ENCODE results near the gene RAD54L.
"Not testable (repeated sequence)": the region's sequence is repeated elsewhere in the genome, so short reads cannot be mapped to it uniquely, and the experiment has no call there.

The RAD54L gene

GRCh38 chr1:46285730-46286477, 38.3 kb downstream of the RAD54L start:
- peak; percentile 7 for DNase-seq (ENCODE audit: low read depth)

DNA sequence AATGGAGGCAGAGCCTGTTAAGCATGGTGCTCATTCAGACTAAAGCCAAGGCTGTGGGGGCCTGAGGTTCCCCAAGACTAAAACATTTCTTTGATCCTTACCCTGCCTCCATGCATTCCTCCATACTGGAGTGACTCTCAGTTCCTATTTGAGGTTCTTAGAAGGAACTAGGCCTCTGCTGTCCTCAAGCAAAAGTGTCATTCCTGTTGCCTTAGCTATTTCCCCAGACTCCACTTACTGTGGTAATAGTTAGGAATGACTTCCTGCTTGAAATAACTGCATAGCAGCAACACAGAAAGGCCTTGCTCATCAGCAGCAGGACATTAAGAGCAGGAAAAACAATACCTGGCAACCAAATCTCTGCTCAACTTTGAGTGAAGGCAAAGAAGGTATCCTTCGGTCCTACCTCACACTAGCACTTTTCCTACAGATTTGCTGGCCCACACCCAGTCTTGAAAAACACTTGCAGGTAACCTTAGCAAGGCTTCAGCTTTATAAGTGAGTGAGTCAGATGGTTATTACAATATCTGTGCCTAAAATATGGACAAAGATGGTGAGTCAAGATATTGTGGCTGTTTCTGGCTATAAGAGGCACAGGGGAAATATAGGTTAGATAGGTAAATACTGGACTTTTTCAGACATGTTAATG, 41.0 kb downstream of the RAD54L start:
- no peak for DNase-seq (ENCODE audit: low read depth)

GRCh38 chr1:46289134-46289494, 41.6 kb downstream of the RAD54L start:
- no peak for DNase-seq (ENCODE audit: low read depth)

DNA sequence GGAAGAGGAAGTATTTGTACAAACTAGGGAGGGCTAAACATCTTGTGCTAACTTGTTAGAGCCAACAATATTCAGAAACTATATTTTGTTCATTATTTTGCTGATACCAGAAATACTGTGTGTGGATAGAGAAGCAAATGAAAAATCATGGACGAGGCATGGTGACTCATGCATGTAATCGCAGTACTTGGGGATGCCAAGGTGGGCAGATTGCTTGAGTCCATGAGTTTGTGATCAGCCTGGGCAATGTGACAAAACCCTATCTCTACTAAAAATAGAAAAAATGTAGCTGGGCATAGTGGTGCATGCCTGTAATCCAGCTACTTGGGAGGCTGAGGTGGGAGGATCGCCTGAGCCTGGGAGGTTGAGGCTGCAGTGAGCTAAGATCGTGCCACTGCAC, 42.4 kb downstream of the RAD54L start:
- DNase-seq (ENCODE audit: low read depth), result no peak

DNA sequence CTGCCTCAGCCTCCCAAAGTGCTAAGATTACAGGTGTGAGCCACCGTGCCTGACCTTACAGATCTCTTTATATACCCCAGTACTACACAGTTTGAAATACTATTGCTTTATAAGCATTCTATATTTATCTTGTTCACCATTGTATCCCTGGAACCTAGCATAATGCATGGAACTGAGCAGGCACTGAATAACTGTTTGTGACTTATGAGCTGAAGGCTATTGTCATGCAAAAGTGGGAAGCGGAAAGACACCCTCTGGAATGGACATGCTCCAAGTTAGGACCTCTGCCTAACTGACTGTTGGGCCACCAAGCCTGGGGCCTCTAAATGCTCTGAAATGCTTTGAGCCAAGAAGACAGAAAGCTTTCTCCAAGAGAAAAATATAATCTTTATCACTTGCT, 47.7 kb downstream of the RAD54L start:
- no peak for DNase-seq (ENCODE audit: low read depth)

- DNase-seq (ENCODE audit: low read depth), result no peak
Observed at GRCh38 chr1:46298387-46298786, 50.8 kb downstream of the RAD54L start.

DNA sequence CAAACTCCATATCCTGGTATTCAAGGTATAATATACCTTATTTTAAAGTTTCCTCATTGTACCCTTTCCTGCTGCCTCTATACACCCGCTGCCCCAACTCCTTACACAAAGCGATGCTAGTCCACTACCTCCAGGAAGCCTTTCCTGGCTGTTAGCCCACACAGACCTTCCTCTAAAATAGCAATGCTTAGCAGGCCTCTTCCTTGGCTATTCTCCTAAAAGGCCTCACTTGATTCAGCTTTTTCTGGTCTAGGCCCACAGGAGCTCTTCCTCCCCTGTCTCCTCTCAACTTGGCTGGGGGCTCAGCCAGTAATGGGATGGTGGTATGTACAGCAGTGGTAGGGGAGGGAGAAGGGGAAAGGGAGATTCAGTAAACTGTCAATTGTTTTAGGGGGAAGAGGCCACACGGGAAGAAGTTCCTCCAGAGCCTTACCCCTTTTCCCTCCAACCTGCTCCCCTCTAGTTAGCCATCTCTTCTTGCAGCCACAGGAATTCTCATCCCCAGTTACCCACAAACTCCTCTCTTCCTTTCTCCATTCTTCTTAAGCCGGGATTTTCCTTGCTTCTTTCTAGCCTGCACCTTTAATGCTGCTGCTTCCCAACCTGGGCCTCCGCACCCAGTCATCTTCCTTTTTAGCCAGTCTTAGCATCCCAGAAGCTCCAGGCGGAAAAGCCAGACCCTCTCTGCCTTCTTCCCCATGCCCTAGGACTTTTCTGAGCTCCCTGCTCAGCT, 53.3 kb downstream of the RAD54L start:
- DNase-seq (ENCODE audit: low read depth), result no peak

DNA sequence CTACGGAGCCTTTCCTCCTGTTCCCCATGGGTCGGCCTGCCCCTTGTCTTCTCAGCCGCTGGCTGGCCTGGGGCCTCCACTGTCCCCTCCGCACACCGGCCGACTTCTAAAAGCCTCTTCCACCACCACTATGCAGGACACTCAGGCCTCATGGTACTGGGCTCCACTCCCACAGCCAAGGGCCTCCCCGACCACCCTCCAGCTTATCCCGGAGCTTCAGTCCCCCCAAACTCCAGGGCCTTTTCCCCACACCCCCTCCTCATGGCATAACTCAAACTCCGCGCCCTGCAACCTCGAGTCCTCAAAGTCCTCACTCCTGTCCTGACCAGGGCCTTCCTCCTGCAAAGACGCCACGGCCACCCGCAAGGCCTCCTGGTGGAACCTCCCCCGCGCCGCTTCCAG, 53.8 kb downstream of the RAD54L start:
- no peak for DNase-seq (ENCODE audit: low read depth)

- peak; percentile 29 for DNase-seq (ENCODE audit: low read depth)
Observed at GRCh38 chr1:46301808-46302640, 54.5 kb downstream of the RAD54L start.

- no peak for DNase-seq (ENCODE audit: low read depth)
Observed at GRCh38 chr1:46302641-46303037, 55.1 kb downstream of the RAD54L start.

GRCh38 chr1:46303038-46303871, 55.7 kb downstream of the RAD54L start, which contains the start of the genes LRRC41 and UQCRH:
Gene LRRC41, minus strand, starts transcription at chr1:46303616. Its CDS starts 294 bp downstream, at chr1:46303322.
Gene UQCRH, plus strand, starts transcription at chr1:46303698. Its CDS starts 69 bp downstream, at chr1:46303767.
- DNase-seq (ENCODE audit: low read depth), result peak; percentile 88

DNA sequence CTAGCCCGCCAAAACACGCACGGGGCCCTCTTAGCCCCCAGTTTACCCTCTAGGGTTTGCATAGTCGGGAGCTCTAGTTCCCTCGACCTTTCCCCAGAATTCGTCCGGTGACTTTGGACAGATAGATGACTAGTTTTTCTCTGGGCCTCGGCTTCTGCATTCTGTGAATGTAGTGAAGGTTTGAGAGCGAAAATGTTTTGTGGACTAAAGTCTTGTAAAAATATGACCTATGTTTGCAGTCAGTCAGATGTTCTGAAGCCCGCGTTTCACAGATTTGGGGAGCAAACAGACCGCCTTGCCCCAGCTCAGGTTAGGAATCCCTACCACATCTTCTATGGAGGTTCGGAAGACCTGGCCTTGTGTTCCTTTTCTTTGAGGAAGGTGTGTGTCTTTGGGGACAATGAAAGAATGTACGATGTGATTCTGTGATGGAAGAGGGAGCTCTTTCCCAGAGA, 56.3 kb downstream of the RAD54L start:
- DNase-seq (ENCODE audit: low read depth), result no peak

DNA sequence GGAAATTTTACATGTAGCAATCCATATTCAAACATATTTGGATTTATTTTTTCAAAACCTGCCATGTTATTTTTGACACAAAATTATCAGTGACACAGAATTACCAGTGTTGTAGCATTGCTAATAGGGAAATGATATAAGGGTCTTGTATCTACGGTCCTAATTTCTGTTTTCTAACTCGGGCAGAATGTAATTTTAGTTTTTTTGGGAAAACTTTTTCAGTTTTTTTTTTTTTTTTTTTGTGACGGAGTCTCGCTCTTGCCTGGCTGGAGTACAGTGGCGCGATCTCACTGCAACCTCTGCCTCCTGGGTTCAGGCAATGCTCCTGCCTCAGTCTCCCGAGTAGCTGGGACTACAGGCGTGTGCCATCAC, 58.6 kb downstream of the RAD54L start:
- DNase-seq (ENCODE audit: low read depth), result no peak

DNA sequence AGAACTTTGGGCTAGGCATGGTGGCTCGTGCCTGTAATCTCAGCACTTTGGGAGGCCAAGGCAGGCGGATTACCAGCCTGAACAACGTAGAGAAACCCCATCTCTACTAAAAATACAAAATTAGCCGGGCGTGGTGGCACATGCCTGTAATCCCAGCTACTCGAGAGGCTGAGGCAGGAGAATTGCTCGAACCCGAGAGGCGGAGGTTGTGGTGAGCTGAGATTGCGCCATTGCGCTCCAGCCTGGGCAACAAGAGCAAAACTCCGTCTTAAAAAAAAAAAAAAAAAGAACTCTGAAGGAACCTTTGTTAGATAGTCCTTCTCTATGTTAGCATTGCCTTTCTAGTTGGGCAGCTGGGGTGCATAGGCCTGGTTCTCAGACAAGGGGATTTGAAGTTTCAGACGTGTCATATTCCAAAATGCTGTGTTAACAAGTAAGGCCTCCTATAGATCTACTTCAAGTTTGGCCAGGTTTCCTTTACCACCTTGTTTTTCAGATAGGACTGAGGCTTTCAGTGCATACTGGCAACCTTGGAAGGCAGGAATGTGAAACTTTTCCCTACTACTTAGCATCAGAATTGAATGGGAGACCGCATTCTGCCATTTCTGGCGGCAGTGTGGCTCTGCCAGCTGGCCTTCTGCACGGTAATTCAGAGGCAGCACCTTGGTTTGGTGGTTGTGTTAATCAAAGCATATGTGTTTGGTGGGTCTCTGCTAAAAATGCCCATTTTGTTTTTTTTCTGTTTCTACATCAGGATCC, 62.0 kb downstream of the RAD54L start:
- no peak for DNase-seq (ENCODE audit: low read depth)

GRCh38 chr1:46310321-46310720, 62.8 kb downstream of the RAD54L start:
- DNase-seq (ENCODE audit: low read depth), result no peak

DNA sequence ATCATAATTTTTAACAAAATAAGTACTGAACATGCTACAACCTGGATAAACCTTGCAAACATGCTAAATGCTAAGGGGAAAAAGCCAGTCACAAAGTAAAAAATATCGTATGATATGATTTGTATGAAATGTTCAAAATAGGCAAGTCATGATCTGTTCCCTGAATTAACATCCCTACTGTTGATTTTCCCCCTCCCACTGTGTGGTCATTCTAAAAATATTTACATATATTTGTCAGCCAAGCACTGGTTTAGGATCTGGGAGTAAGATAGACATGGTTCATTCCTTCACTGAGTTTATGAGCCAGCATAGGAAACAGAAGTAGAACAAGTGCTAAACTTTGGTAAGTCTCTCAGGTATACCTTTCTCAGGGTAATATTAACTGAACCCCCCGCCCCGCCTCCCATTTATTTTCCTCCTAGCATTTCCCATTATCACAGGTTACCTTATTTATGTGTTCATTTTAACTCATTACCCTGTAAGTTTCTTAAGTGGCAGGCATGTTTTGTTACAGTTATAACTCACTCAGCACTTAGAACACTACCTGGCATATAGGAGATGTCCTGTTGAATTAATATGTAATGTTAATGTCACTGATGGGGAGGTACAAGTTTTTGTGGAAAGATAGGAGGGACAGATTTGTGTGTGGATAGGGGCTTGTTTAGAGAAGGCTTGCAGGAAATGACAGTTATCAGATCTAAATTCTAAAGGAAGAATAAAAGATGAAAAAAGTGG, 68.3 kb downstream of the RAD54L start:
- DNase-seq (ENCODE audit: low read depth), result no peak

GRCh38 chr1:46317323-46317722, 69.8 kb downstream of the RAD54L start:
- DNase-seq (ENCODE audit: low read depth), result no peak

- DNase-seq (ENCODE audit: low read depth), result not testable (repeated sequence)
Observed at GRCh38 chr1:46319301-46319700, 71.7 kb downstream of the RAD54L start.

Measured in T follicular helper cell (primary cell).